Pancreas (tissue), 10 donors: ENCODE data around the gene ZNF521. TPM values are rescaled to one million over a fixed set of nuclear protein-coding genes. Genes with fewer than 3 reads are reported as not detected.

ENCODE experiments used
- ATAC-seq, 4 donors: fragments of 200-7000 bp; cut with Tn5 transposase; one replicate each; pipeline versions ENCODE4 v1.8.0 to v1.9.1; 2020; ENCODE audit warnings: mild to moderate bottlenecking in 4 of 4, moderate library complexity in 4 of 4
- DNase-seq, 6 donors: peaks; one replicate each; pipeline ENCODE4 v3.0.0-alpha.2; 2020
- FAIRE-seq: peaks from 2 replicates; lab custom pipeline; 2012; peaks lifted over from hg19 to GRCh38; lab: Jason Lieb, UNC
- H3K27ac ChIP-seq, 4 donors: fragments of 200-600 bp; sonication (generic); 1 replicate in 3 of 4; 2 replicates in 1 of 4; pipeline versions ENCODE4 v1.5.0 to v1.8.0; 2020
- H3K27me3 ChIP-seq, 4 donors: fragments of 200-600 bp; one replicate each; pipeline ENCODE4 v1.8.0; 2021
- H3K36me3 ChIP-seq, 3 donors: fragments of 200-600 bp; sonication (generic) in 1 of 3; one replicate each; pipeline versions ENCODE4 v1.5.0 to v1.8.0; 2020 to 2021
- H3K4me1 ChIP-seq, 3 donors: fragments of 200-600 bp; one replicate each; pipeline ENCODE4 v1.8.0; 2021
- H3K4me3 ChIP-seq, 4 donors: fragments of 200-600 bp; sonication (generic) in 2 of 4; one replicate each; pipeline versions ENCODE4 v1.5.0 to v1.8.0; 2020 to 2021
- H3K9me3 ChIP-seq, 4 donors: fragments of 200-600 bp; one replicate each; pipeline ENCODE4 v1.8.0; 2021
- CTCF ChIP-seq, 4 donors: fragments of 200-600 bp; sonication (generic) in 3 of 4; IDR thresholded peaks; one replicate each; pipeline versions ENCODE4 v1.5.0 to v1.8.0; 2021; ENCODE audit warnings: antibody characterized with exemption in 4 of 4
- whole genome bisulfite sequencing, 2 donors: extraction: QIAGEN DNeasy Blood & Tissue Kit; methylation state at CpG; one replicate each; pipeline ENCODE4 v1.1.7; 2013; 5-methylcytosine and 5-hydroxymethylcytosine counted together
- intact Hi-C, 3 donors: fragments of 100-400 bp; cut with DNase I; formaldehyde crosslinking; loops; one replicate each; pipeline versions ENCODE4 v1.11.1 to v1.14.2; 2022
- polyA plus RNA-seq, 2 donors: library from polyadenylated mRNA; stranded (reverse); fragments of 200-250 nt; gene quantifications; one replicate each; pipeline ENCODE4 v1.2.3, GENCODE V29; 2013
- total RNA-seq, 6 donors: library from RNA; stranded (reverse); fragmentation: NEBNext Ultra II Directional in 4 of 6; extraction: Animal tissue kit (Norgen Biotek cat#: 25700) in 4 of 6; gene quantifications; one replicate each; pipeline versions ENCODE4 v1.2.1 to v1.2.4, GENCODE V29; 2021 to 2023
- donor health status: healthy with polysubstance abuse.
- donor health status: DM: no; HTN: no; CAD: no; lungs with moderate emphysema.
- donor health status: DM: no; HTN: no; CAD: no.
- donor health status: control.
- donor health status: control.
- donor health status: Bipolar disorder and iron deficiency.
- donor health status: DM: yes; HTN: yes; CAD: no.
- donor health status: DM: no; HTN: no; CAD: no.
- donor health status: DM: no; HTN: no; CAD: no.
- donor health status: DM: yes; HTN: yes; CAD: no.

ZNF521 gene
- total and polyA plus RNA-seq, 8 donors: 0.42 to 6.0 (median 1.5) TPM

- WGBS, 2 donors: 87 to 90% methylated on average over 6 of the region's 6 CpGs
Measured at GRCh38 chr18:25089470-25089869, 262.5 kb downstream of the ZNF521 start.

GRCh38 chr18:25086876-25087275 lies 265.1 kb downstream of the ZNF521 start:
- 70 to 83% methylated on average over 2 of the region's 2 CpGs for WGBS, 2 donors
- no peak for TF ChIP-seq CTCF (IDR thresholded peaks at IDR 0.05)
- Histone ChIP-seq H3K9me3 (no peaks in the 10 kb centered on the region), H3K27ac (no peak overlapping the region), H3K27me3 (no peaks in the 10 kb centered on the region), H3K36me3 (no peaks in the 10 kb centered on the region), H3K4me3 (no peak overlapping the region), H3K4me1 (no peaks in the 10 kb centered on the region)
- intact Hi-C loops: no loop called here
- FAIRE-seq (no peak), ATAC-seq (no peak), DNase-seq (no peak)

More at GRCh38 chr18:25089470-25089869, 262.5 kb downstream of the ZNF521 start:
- intact Hi-C loops: no loop called here
- Histone ChIP-seq H3K27ac (no peak overlapping the region), H3K4me1 (no peaks in the 10 kb centered on the region), H3K36me3 (no peaks in the 10 kb centered on the region), H3K27me3 (no peaks in the 10 kb centered on the region), H3K9me3 (no peaks in the 10 kb centered on the region), H3K4me3 (no peak overlapping the region)
- FAIRE-seq: no peak
- ATAC-seq: no peak
- DNase-seq: no peak
- TF ChIP-seq CTCF (IDR thresholded peaks at IDR 0.05): no peak

DNA sequence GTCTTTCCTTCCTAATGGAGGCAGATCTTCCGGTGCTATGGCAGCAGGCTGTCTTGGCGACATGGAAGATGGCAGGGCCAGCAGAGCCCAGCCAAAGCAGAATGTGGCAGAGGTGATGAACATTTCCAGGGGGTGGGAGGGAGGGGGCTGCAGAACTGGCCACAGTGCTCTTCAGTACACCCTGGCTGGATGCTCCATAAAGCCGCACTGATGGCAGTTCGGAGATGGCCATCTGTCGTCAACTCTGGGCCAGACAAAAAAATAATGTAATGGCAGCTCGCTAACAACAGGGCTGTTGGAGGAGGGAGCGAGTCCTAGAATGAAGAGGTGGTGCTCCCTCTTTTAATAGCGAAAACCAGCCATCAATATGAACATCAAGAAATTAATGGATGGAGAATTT lies 271.0 kb downstream of the ZNF521 start:
- H3K27me3 ChIP-seq: no peaks in the 10 kb centered on the region
- no peaks in the 10 kb centered on the region for H3K9me3 ChIP-seq
- FAIRE-seq: no peak
- no peaks in the 10 kb centered on the region for H3K36me3 ChIP-seq
- no peak for ATAC-seq
- no peak overlapping the region for H3K27ac ChIP-seq
- intact Hi-C loops: no loop called here
- WGBS, 2 donors: 81 to 92% methylated on average over 8 of the region's 8 CpGs
- no peak for TF ChIP-seq CTCF (IDR thresholded peaks at IDR 0.05)
- no peak for DNase-seq
- no peaks in the 10 kb centered on the region for H3K4me1 ChIP-seq
- no peak overlapping the region for H3K4me3 ChIP-seq

- FAIRE-seq (no peak), DNase-seq (no peak), ATAC-seq (no peak)
- intact Hi-C loops: no loop called here
- no peaks in the 10 kb centered on the region for H3K9me3 ChIP-seq
- H3K4me1 ChIP-seq: no peaks in the 10 kb centered on the region
- 35 to 36% methylated on average over 10 of the region's 10 CpGs for WGBS, 2 donors
- H3K4me3 ChIP-seq: no peak overlapping the region
- no peaks in the 10 kb centered on the region for H3K36me3 ChIP-seq
- no peak overlapping the region for H3K27ac ChIP-seq
- no peaks in the 10 kb centered on the region for H3K27me3 ChIP-seq
- TF ChIP-seq CTCF (IDR thresholded peaks at IDR 0.05): no peak
Measured at GRCh38 chr18:25080211-25080610, 271.8 kb downstream of the ZNF521 start.

DNA sequence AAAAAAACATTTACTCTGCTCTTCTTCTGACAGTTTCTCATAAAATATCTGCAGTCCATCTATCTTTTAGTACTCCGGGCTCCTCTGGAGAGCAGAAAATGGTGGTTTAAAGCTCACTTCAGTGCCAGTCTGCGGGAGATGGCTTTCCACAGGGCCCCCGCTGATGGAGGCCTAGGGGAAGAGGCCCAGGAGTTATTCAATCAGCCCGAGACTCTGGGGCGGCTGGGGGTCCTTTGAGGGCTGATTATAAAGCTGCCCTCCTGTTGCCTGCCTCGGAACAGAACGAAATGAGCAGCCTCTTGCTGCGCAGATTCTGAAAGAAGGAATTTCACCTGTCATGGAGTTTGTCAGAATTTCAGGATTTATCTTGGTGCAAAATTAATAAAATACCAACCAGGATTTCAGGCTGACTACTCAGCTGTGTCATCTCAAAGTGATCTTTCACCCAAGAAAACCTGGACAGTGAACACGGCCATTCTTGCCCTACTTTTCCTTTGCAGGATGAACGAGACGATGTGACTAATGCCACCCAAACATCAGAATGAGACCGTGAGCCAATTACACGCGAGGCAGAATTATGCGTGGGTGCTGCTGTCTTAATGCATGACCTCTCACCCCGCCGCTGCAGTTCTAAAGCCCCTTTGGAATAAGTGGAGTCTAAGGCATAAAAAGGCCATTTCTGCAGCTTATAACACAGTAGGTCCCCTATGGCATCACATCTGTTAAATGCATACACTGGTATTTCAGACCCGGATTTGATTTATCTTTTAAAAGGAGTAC lies 273.8 kb downstream of the ZNF521 start:
- FAIRE-seq (no peak), ATAC-seq (no peak), DNase-seq (no peak)
- intact Hi-C loops: no loop called here
- TF ChIP-seq CTCF (IDR thresholded peaks at IDR 0.05): no peak
- H3K27me3 ChIP-seq: no peaks in the 10 kb centered on the region
- no peaks in the 10 kb centered on the region for H3K4me1 ChIP-seq
- no peaks in the 10 kb centered on the region for H3K36me3 ChIP-seq
- H3K4me3 ChIP-seq: no peak overlapping the region
- H3K27ac ChIP-seq: no peak overlapping the region
- 72 to 79% methylated on average over 18 of the region's 18 CpGs for WGBS, 2 donors
- no peaks in the 10 kb centered on the region for H3K9me3 ChIP-seq
